ENCODE data around the gene PTPRD.

- TF ChIP-seq CTCF (IDR thresholded peaks at IDR 0.05 in 2 of 3, conservative IDR thresholded peaks at IDR 0.05 in 1 of 3; ENCODE audit: insufficient read depth in 2 of 3, low read depth in 1 of 3, low read length in 3 of 3) (no peak), POLR2A (conservative IDR thresholded peaks at IDR 0.05) (no peak), ZBTB11 (CRISPR knock-in tag; IDR thresholded peaks at IDR 0.05) (no peak), GATAD2B (IDR thresholded peaks at IDR 0.05; ENCODE audit: borderline replicate concordance) (no peak), ZFPM2 (CRISPR knock-in tag; IDR thresholded peaks at IDR 0.05) (no peak), ZNF3 (CRISPR knock-in tag; IDR thresholded peaks at IDR 0.05) (no peak), STAT5B (CRISPR knock-in tag; IDR thresholded peaks at IDR 0.05) (no peak), SRSF3 (IDR thresholded peaks at IDR 0.05; ENCODE audit: insufficient read depth, low read length) (no peak), E2F1 (CRISPR knock-in tag; IDR thresholded peaks at IDR 0.05) (no peak), EP300 (IDR thresholded peaks at IDR 0.05; ENCODE audit: low read length) (no peak)
Measured at GRCh38 chr9:8600914-8601680, 2011.7 kb downstream of the PTPRD start.
